Smooth muscle cell (in vitro differentiated cells): Measurements from ENCODE around the gene PTPRM. TPM values are rescaled to one million over a fixed set of nuclear protein-coding genes. Genes with fewer than 3 reads are reported as not detected.

ENCODE experiments used
- DNase-seq: peaks from one replicate; lab custom pipeline; 2025; ENCODE audit not compliant: unreplicated experiment; lab: John Stamatoyannopoulos, UW
- H2AFZ ChIP-seq: fragments of 200-600 bp; sonication (generic); 2 replicates; pipeline ENCODE4 v1.6.0; 2016; ENCODE audit warnings: antibody characterized with exemption, low read depth, mild to moderate bottlenecking
- H3F3A ChIP-seq: fragments of 200-600 bp; sonication (generic); 2 replicates; pipeline ENCODE4 v1.6.0; 2017; ENCODE audit warnings: antibody characterized with exemption, low read depth
- H3K27ac ChIP-seq: fragments of 200-600 bp; sonication (generic); 2 replicates; pipeline ENCODE4 v1.5.1; 2016; ENCODE audit warnings: low read depth, mild to moderate bottlenecking
- H3K27me3 ChIP-seq: fragments of 200-600 bp; sonication (generic); 2 replicates; pipeline ENCODE4 v1.6.1; 2016; ENCODE audit warnings: low read depth, mild to moderate bottlenecking
- H3K36me3 ChIP-seq: fragments of 200-600 bp; sonication (generic); 2 replicates; pipeline ENCODE4 v1.5.1; 2016; ENCODE audit warnings: low read depth
- H3K4me1 ChIP-seq: fragments of 200-600 bp; sonication (generic); 2 replicates; pipeline ENCODE4 v1.5.1; 2016; ENCODE audit warnings: low read depth
- H3K4me2 ChIP-seq: fragments of 200-600 bp; sonication (generic); 2 replicates; pipeline ENCODE4 v1.6.0; 2016; ENCODE audit warnings: mild to moderate bottlenecking
- H3K4me3 ChIP-seq: fragments of 200-600 bp; sonication (generic); 2 replicates; pipeline ENCODE4 v1.5.1; 2016; ENCODE audit warnings: mild to moderate bottlenecking
- H3K79me2 ChIP-seq: fragments of 200-600 bp; sonication (generic); 2 replicates; pipeline ENCODE4 v1.6.0; 2016; ENCODE audit warnings: low read depth, mild to moderate bottlenecking
- H3K9ac ChIP-seq: fragments of 200-600 bp; sonication (generic); 2 replicates; pipeline ENCODE4 v1.6.0; 2016; ENCODE audit warnings: low read depth
- H3K9me3 ChIP-seq: fragments of 200-600 bp; sonication (generic); replicated peaks from 2 replicates; pipeline ENCODE4 v1.5.1; 2016; ENCODE audit warnings: low read depth
- H4K20me1 ChIP-seq: fragments of 200-600 bp; sonication (generic); 2 replicates; pipeline ENCODE4 v1.6.0; 2016; ENCODE audit warnings: low read depth
- CTCF ChIP-seq: fragments of 200-600 bp; sonication (generic); IDR thresholded peaks from 2 replicates; pipeline ENCODE4 v1.5.1; 2017; ENCODE audit warnings: borderline replicate concordance, mild to moderate bottlenecking, antibody characterized with exemption; ENCODE audit not compliant: insufficient read depth, poor library complexity, severe bottlenecking
- WGBS: methylation state at CpG from one replicate; pipeline ENCODE4 v1.1.7; 2016; ENCODE audit warnings: low lambda C conversion rate; 5-methylcytosine and 5-hydroxymethylcytosine counted together
- polyA plus RNA-seq: library from polyadenylated mRNA; unstranded; fragments of >200 nt; fragmentation: Nextera tagmentation; extraction: Ambion mirVana; gene quantifications from 2 replicates; pipeline ENCODE4 v1.2.1, GENCODE V29; 2016
- total RNA-seq: library from RNA; depleted of rRNA; stranded (reverse); fragments of >200 nt; gene quantifications from 2 replicates; pipeline ENCODE4 v1.2.3, GENCODE V29; 2014

Gene PTPRM
- total and polyA plus RNA-seq, 2 experiments from 2014 or later: 57.5 to 115 TPM

- Histone ChIP-seq H3K79me2 (peaks cover 3% of the 10 kb centered on the region), H3K27ac (no peak overlapping the region), H3K4me3 (no peak overlapping the region), H3K4me1 (no peaks in the 10 kb centered on the region), H2AFZ (no peak overlapping the region), H3K27me3 (no peaks in the 10 kb centered on the region), H3F3A (no peaks in the 10 kb centered on the region), H3K36me3 (peaks cover 4% of the 10 kb centered on the region), H3K4me2 (no peak overlapping the region), H3K9ac (no peak overlapping the region), H4K20me1 (no peaks in the 10 kb centered on the region), H3K9me3 (no peaks in the 10 kb centered on the region)
- 92% methylated on average over 4 of the region's 4 CpGs for WGBS
- no peak for DNase-seq
- TF ChIP-seq CTCF: no peak
Measured at GRCh38 chr18:7980656-7981055, 413.5 kb downstream of the PTPRM start.

GRCh38 chr18:7982216-7982615 lies 415.1 kb downstream of the PTPRM start:
- Histone ChIP-seq H3K4me2 (no peak overlapping the region), H3K27me3 (no peaks in the 10 kb centered on the region), H3K79me2 (peaks cover 6% of the 10 kb centered on the region), H3K9ac (no peak overlapping the region), H3F3A (peaks cover 2% of the 10 kb centered on the region), H3K27ac (no peak overlapping the region), H3K4me3 (no peak overlapping the region), H2AFZ (no peak overlapping the region), H3K4me1 (no peaks in the 10 kb centered on the region), H3K36me3 (peaks cover 1% of the 10 kb centered on the region), H4K20me1 (peaks cover 14% of the 10 kb centered on the region), H3K9me3 (no peaks in the 10 kb centered on the region)
- no peak for TF ChIP-seq CTCF
- DNase-seq: no peak

GRCh38 chr18:7987284-7987976 lies 420.3 kb downstream of the PTPRM start:
- Histone ChIP-seq H3K27ac (no peak overlapping the region), H2AFZ (no peak overlapping the region), H3K4me1 (no peaks in the 10 kb centered on the region), H3K4me2 (no peak overlapping the region), H3K79me2 (peaks cover 15% of the 10 kb centered on the region), H3F3A (peaks cover 2% of the 10 kb centered on the region), H3K9me3 (no peaks in the 10 kb centered on the region), H3K9ac (no peak overlapping the region), H4K20me1 (peaks cover 29% of the 10 kb centered on the region), H3K36me3 (peaks cover 3% of the 10 kb centered on the region), H3K27me3 (no peaks in the 10 kb centered on the region), H3K4me3 (no peak overlapping the region)
- no peak for TF ChIP-seq CTCF
- WGBS: 58% methylated on average over 3 of the region's 3 CpGs
- no peak for DNase-seq

GRCh38 chr18:7990670-7991069 lies 423.6 kb downstream of the PTPRM start:
- H3K4me3 ChIP-seq: no peak overlapping the region
- peaks cover 15% of the 10 kb centered on the region for H3K79me2 ChIP-seq
- peaks cover 3% of the 10 kb centered on the region for H3K36me3 ChIP-seq
- no peak overlapping the region for H3K9ac ChIP-seq
- 62% methylated on average over 1 of the region's 1 CpG for WGBS
- no peaks in the 10 kb centered on the region for H3K27me3 ChIP-seq
- H3K4me1 ChIP-seq: no peaks in the 10 kb centered on the region
- no peak overlapping the region for H3K27ac ChIP-seq
- H4K20me1 ChIP-seq: peaks cover 29% of the 10 kb centered on the region
- H3K9me3 ChIP-seq: no peaks in the 10 kb centered on the region
- H3F3A ChIP-seq: peaks cover 2% of the 10 kb centered on the region
- no peak overlapping the region for H2AFZ ChIP-seq
- no peak overlapping the region for H3K4me2 ChIP-seq
- no peak for DNase-seq
- no peak for TF ChIP-seq CTCF
